ENCODE data around the gene IQGAP2.

DNA sequence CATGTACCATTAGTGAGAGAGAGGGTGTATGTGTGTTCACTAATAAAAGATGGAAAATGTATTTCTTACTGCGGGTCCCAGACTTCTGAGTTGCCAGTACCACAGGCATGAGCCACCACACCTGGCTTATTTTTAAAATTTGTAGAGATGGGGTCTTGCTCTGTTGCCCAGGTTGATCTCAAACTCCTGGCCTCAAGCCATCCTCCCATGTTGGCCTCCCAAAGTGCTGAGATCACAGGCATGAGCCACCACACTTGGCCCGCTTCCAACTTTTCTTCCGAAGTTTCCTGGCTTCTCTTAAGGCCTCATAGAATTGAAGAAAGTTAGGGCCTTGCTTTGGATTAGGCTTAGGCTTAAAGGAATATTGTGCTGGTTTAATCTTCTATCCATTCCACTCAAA, 260.5 kb downstream of the IQGAP2 start:
- TF ChIP-seq, protein P1, sequence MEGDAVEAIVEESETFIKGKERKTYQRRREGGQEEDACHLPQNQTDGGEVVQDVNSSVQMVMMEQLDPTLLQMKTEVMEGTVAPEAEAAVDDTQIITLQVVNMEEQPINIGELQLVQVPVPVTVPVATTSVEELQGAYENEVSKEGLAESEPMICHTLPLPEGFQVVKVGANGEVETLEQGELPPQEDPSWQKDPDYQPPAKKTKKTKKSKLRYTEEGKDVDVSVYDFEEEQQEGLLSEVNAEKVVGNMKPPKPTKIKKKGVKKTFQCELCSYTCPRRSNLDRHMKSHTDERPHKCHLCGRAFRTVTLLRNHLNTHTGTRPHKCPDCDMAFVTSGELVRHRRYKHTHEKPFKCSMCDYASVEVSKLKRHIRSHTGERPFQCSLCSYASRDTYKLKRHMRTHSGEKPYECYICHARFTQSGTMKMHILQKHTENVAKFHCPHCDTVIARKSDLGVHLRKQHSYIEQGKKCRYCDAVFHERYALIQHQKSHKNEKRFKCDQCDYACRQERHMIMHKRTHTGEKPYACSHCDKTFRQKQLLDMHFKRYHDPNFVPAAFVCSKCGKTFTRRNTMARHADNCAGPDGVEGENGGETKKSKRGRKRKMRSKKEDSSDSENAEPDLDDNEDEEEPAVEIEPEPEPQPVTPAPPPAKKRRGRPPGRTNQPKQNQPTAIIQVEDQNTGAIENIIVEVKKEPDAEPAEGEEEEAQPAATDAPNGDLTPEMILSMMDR (conservative IDR thresholded peaks at IDR 0.05; ENCODE audit: low read length): no peak
- no peak for TF ChIP-seq EZH2phosphoT487 (IDR thresholded peaks at IDR 0.05; ENCODE audit: borderline replicate concordance)
